HepG2 (cell line): ENCODE results near the gene NSD1. TPM values are rescaled to one million over a fixed set of nuclear protein-coding genes. Genes with fewer than 3 reads are reported as not detected.

ENCODE experiments used
- ADNP ChIP-seq: sonication (generic); formaldehyde crosslinking; IDR thresholded peaks from 2 replicates; pipeline ENCODE4 v1.4.0; 2020; ENCODE audit warnings: missing genetic modification reagents
- MAF1 ChIP-seq: sonication (generic); formaldehyde crosslinking; IDR thresholded peaks from 2 replicates; pipeline ENCODE4 v1.5.0; 2020; ENCODE audit warnings: missing genetic modification reagents, borderline replicate concordance
- SOX5 ChIP-seq: IDR thresholded peaks from 2 replicates; pipeline ENCODE4 v1.6.1; 2016; ENCODE audit warnings: borderline replicate concordance
- YEATS4 ChIP-seq: sonication (generic); formaldehyde crosslinking; IDR thresholded peaks from 2 replicates; pipeline ENCODE4 v1.4.0; 2020; ENCODE audit warnings: missing genetic modification reagents, borderline replicate concordance
- ZNF124 ChIP-seq: sonication (generic); formaldehyde crosslinking; IDR thresholded peaks from 2 replicates; pipeline ENCODE4 v1.4.0; 2020; ENCODE audit warnings: missing genetic modification reagents
- ZNF24 ChIP-seq: fragments of 450-650 bp; IDR thresholded peaks from 2 replicates; pipeline ENCODE4 v1.6.1; 2017; ENCODE audit warnings: antibody characterized with exemption, mild to moderate bottlenecking
- ZNF383 ChIP-seq: sonication (generic); formaldehyde crosslinking; IDR thresholded peaks from 2 replicates; pipeline ENCODE4 v1.4.0; 2020; ENCODE audit warnings: missing genetic modification reagents, mild to moderate bottlenecking, borderline replicate concordance
- ZNF644 ChIP-seq: IDR thresholded peaks from 2 replicates; pipeline ENCODE4 v1.6.1; 2016; ENCODE audit warnings: low read depth
- ZSCAN20 ChIP-seq: sonication (generic); formaldehyde crosslinking; IDR thresholded peaks from 2 replicates; pipeline ENCODE4 v1.4.0; 2020; ENCODE audit warnings: missing genetic modification reagents, mild to moderate bottlenecking, borderline replicate concordance
- polyA plus RNA-seq, 8 experiments: library from polyadenylated mRNA; depleted of rRNA in 3 of 8; stranded (reverse) in 7 of 8; unstranded in 1 of 8; fragments of >200 nt; fragmentation: Illumina TruSeq in 4 of 8; extraction: Trizol in 4 of 8; gene quantifications; 2 replicates each; pipeline versions ENCODE4 v1.2.1 to v1.2.3, GENCODE V29; 2011 to 2016; ENCODE audit warnings: low read depth in 4 of 8, missing spikeins in 1 of 8, mixed read lengths in 1 of 8; ENCODE audit not compliant: insufficient read depth in 1 of 8
- total RNA-seq, 5 experiments: library from RNA; depleted of rRNA; stranded (reverse); fragments of >200 nt; fragmentation: Illumina TruSeq; extraction: Trizol; gene quantifications; 2 replicates each; pipeline ENCODE4 v1.2.3, GENCODE V29; 2016; ENCODE audit warnings: low read depth in 1 of 5
- TF ChIP-seq, protein P1 (sequence below): sonication (generic); formaldehyde crosslinking; IDR thresholded peaks from 2 replicates; pipeline ENCODE4 v1.4.0; 2020; ENCODE audit warnings: mild to moderate bottlenecking, missing genetic modification reagents, borderline replicate concordance
- TF ChIP-seq, protein P2 (sequence below): sonication (generic); formaldehyde crosslinking; IDR thresholded peaks from 2 replicates; pipeline ENCODE4 v1.5.0; 2020; ENCODE audit warnings: missing genetic modification reagents, mild to moderate bottlenecking, borderline replicate concordance
- TF ChIP-seq, protein P3 (sequence below), 2 experiments: sonication (generic) in 1 of 2; formaldehyde crosslinking in 1 of 2; IDR thresholded peaks; 2 replicates each; pipeline versions ENCODE4 v1.5.1 to v1.6.1; 2011 to 2020; ENCODE audit warnings: borderline replicate concordance in 1 of 2, low read depth in 1 of 2, low read length in 1 of 2, mild to moderate bottlenecking in 1 of 2, missing genetic modification reagents in 1 of 2, moderate library complexity in 1 of 2
- TF ChIP-seq, protein P4 (sequence below): sonication (generic); formaldehyde crosslinking; IDR thresholded peaks from 2 replicates; pipeline ENCODE4 v1.5.0; 2020; ENCODE audit warnings: mild to moderate bottlenecking, missing genetic modification reagents, borderline replicate concordance

NSD1 gene
- total and polyA plus RNA-seq, 2 of the 13 experiments (the other 11 are each of a cell fraction or from before 2014, with no cell fraction given), result 0.01 to 0.09 TPM

DNA sequence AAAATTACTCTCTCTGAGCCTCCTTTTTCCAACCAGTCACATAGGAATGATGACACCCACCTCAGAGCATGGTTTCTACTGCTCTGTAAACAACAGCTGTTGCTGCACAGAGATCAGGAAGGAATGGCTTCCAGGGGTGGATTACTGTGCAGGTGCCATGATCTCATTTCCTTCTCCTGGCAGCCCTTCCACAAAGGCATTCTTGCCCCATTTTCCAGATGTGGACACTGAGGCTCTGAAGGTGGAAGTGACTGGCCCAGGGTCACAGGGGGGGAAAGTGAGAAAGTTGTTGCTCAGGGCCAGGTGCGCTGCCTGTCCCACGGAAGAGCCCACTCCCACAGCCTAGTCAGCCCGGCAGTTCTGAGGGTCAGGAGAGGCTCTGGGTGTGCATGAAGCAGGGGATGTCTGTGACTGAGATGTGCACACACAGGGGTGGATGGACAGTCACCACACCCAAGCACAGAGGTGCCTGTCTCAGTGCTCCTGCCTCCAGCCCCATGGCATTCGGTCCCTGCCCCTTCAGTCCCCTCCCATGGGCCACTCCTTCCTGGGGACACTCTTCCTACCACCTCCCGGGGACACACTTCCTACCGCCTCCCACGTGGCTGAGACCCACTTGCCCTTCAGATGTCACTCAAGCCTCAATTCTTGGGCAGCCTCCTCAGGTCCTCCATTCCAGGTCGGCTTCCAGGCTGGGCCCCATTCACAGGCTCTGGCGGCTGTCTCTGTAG lies 29.9 kb upstream of the NSD1 start (continued):
- TF ChIP-seq, protein P1, sequence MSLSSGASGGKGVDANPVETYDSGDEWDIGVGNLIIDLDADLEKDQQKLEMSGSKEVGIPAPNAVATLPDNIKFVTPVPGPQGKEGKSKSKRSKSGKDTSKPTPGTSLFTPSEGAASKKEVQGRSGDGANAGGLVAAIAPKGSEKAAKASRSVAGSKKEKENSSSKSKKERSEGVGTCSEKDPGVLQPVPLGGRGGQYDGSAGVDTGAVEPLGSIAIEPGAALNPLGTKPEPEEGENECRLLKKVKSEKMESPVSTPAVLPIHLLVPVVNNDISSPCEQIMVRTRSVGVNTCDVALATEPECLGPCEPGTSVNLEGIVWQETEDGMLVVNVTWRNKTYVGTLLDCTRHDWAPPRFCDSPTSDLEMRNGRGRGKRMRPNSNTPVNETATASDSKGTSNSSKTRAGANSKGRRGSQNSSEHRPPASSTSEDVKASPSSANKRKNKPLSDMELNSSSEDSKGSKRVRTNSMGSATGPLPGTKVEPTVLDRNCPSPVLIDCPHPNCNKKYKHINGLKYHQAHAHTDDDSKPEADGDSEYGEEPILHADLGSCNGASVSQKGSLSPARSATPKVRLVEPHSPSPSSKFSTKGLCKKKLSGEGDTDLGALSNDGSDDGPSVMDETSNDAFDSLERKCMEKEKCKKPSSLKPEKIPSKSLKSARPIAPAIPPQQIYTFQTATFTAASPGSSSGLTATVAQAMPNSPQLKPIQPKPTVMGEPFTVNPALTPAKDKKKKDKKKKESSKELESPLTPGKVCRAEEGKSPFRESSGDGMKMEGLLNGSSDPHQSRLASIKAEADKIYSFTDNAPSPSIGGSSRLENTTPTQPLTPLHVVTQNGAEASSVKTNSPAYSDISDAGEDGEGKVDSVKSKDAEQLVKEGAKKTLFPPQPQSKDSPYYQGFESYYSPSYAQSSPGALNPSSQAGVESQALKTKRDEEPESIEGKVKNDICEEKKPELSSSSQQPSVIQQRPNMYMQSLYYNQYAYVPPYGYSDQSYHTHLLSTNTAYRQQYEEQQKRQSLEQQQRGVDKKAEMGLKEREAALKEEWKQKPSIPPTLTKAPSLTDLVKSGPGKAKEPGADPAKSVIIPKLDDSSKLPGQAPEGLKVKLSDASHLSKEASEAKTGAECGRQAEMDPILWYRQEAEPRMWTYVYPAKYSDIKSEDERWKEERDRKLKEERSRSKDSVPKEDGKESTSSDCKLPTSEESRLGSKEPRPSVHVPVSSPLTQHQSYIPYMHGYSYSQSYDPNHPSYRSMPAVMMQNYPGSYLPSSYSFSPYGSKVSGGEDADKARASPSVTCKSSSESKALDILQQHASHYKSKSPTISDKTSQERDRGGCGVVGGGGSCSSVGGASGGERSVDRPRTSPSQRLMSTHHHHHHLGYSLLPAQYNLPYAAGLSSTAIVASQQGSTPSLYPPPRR (CRISPR knock-in tag), result no peak
- TF ChIP-seq YEATS4 (CRISPR knock-in tag), result no peak
- TF ChIP-seq ADNP, result peak; percentile 39; the same call in 1 of the 2 replicates
- TF ChIP-seq ZNF383 (CRISPR knock-in tag), result no peak
- TF ChIP-seq ZNF124 (CRISPR knock-in tag), result no peak
- no peak; the same call in 1 of the 2 replicates for TF ChIP-seq SOX5 (CRISPR knock-in tag)
- no peak for TF ChIP-seq MAF1 (CRISPR knock-in tag)
- TF ChIP-seq ZSCAN20, result no peak
- TF ChIP-seq ZNF24, result no peak
- TF ChIP-seq, protein P2, sequence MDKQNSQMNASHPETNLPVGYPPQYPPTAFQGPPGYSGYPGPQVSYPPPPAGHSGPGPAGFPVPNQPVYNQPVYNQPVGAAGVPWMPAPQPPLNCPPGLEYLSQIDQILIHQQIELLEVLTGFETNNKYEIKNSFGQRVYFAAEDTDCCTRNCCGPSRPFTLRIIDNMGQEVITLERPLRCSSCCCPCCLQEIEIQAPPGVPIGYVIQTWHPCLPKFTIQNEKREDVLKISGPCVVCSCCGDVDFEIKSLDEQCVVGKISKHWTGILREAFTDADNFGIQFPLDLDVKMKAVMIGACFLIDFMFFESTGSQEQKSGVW (CRISPR knock-in tag), result no peak
- TF ChIP-seq, protein P3, sequence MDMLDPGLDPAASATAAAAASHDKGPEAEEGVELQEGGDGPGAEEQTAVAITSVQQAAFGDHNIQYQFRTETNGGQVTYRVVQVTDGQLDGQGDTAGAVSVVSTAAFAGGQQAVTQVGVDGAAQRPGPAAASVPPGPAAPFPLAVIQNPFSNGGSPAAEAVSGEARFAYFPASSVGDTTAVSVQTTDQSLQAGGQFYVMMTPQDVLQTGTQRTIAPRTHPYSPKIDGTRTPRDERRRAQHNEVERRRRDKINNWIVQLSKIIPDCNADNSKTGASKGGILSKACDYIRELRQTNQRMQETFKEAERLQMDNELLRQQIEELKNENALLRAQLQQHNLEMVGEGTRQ (IDR thresholded peaks at IDR 0.05; ENCODE audit: low read depth, low read length), result no peak
- TF ChIP-seq, protein P3 (CRISPR knock-in tag; IDR thresholded peaks at IDR 0.05; ENCODE audit: borderline replicate concordance), result no peak
- TF ChIP-seq ZNF644 (CRISPR knock-in tag), result no peak
- TF ChIP-seq, protein P4, sequence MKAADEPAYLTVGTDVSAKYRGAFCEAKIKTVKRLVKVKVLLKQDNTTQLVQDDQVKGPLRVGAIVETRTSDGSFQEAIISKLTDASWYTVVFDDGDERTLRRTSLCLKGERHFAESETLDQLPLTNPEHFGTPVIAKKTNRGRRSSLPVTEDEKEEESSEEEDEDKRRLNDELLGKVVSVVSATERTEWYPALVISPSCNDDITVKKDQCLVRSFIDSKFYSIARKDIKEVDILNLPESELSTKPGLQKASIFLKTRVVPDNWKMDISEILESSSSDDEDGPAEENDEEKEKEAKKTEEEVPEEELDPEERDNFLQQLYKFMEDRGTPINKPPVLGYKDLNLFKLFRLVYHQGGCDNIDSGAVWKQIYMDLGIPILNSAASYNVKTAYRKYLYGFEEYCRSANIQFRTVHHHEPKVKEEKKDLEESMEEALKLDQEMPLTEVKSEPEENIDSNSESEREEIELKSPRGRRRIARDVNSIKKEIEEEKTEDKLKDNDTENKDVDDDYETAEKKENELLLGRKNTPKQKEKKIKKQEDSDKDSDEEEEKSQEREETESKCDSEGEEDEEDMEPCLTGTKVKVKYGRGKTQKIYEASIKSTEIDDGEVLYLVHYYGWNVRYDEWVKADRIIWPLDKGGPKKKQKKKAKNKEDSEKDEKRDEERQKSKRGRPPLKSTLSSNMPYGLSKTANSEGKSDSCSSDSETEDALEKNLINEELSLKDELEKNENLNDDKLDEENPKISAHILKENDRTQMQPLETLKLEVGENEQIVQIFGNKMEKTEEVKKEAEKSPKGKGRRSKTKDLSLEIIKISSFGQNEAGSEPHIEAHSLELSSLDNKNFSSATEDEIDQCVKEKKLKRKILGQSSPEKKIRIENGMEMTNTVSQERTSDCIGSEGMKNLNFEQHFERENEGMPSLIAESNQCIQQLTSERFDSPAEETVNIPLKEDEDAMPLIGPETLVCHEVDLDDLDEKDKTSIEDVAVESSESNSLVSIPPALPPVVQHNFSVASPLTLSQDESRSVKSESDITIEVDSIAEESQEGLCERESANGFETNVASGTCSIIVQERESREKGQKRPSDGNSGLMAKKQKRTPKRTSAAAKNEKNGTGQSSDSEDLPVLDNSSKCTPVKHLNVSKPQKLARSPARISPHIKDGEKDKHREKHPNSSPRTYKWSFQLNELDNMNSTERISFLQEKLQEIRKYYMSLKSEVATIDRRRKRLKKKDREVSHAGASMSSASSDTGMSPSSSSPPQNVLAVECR (CRISPR knock-in tag), result peak; percentile 31; the same call in 1 of the 2 replicates
